Inflammatory macrophage treated with lipopolysaccharide for 4 hours (primary cell): ENCODE measurements around the gene KCNJ6.

Experiments used
- DNase-seq: peaks from one replicate; pipeline ENCODE4 v3.0.0-alpha.2; 2020

KCNJ6 gene

GRCh38 chr21:37562920-37563640 is 353.2 kb downstream of the KCNJ6 start:
- no peak for DNase-seq

GRCh38 chr21:37561941-37562919 is 354.0 kb downstream of the KCNJ6 start:
- no peak for DNase-seq

- DNase-seq, result no peak
Observed at GRCh38 chr21:37561506-37561905, 354.8 kb downstream of the KCNJ6 start.

DNA sequence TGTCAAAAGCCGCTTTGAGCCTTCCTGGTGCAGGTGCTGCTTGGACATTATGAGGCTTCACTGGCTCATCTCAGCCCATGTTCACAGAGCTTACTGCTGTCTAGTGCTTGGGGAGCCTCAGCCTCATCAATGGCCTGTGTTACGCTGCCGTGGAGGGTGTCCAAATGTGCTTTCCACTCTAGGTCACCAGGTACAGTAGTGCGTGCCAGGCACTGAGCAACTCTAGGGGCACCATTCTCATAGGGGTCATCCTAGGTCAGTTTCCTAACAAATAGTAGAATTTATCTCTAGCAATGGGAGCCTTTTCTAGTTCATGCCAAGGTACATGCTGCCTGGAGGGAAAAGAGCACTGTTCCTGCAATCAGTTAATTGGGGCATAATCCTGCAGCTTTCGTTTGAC is 355.9 kb downstream of the KCNJ6 start:
- DNase-seq, result no peak

GRCh38 chr21:37558676-37559211 is 357.5 kb downstream of the KCNJ6 start:
- DNase-seq, result no peak
